Sigmoid colon (tissue), 7 donors: ENCODE data around the gene GPD2. TPM values are rescaled to one million over a fixed set of nuclear protein-coding genes. Genes with fewer than 3 reads are reported as not detected.

ENCODE experiments used
- DNase-seq: peaks from one replicate; pipeline ENCODE4 v3.0.0-alpha.2; 2019
- H3K27ac ChIP-seq, 4 donors: fragments of 200-600 bp; sonication (generic); one replicate each; pipeline ENCODE4 v1.5.1; 2016 to 2019; ENCODE audit warnings: mild to moderate bottlenecking in 1 of 4
- H3K27me3 ChIP-seq, 3 donors: fragments of 200-600 bp; sonication (generic); one replicate each; pipeline ENCODE4 v1.5.1; 2019; ENCODE audit warnings: mild to moderate bottlenecking in 1 of 3
- H3K36me3 ChIP-seq, 4 donors: fragments of 200-600 bp; sonication (generic); one replicate each; pipeline ENCODE4 v1.5.1; 2016 to 2019
- H3K4me1 ChIP-seq, 4 donors: fragments of 200-600 bp; sonication (generic); one replicate each; pipeline ENCODE4 v1.5.1; 2017 to 2019
- H3K4me3 ChIP-seq, 4 donors: fragments of 200-600 bp; sonication (generic); one replicate each; pipeline ENCODE4 v1.5.1; 2017 to 2019; ENCODE audit warnings: mild to moderate bottlenecking in 2 of 4, moderate library complexity in 1 of 4
- H3K9me3 ChIP-seq, 4 donors: fragments of 200-600 bp in 3 of 4; sonication (generic) in 3 of 4; one replicate each; pipeline versions ENCODE4 v1.5.1 to v1.6.1; 2013 to 2019
- EP300 ChIP-seq, 4 donors: sonication (generic); formaldehyde crosslinking; IDR thresholded peaks; one replicate each; pipeline ENCODE4 v1.6.1; 2017; ENCODE audit warnings: antibody characterized with exemption in 4 of 4
- POLR2A ChIP-seq, 2 donors: fragments of 450-650 bp; IDR thresholded peaks; one replicate each; pipeline ENCODE4 v1.6.1; 2016; ENCODE audit warnings: antibody characterized with exemption in 2 of 2, mild to moderate bottlenecking in 2 of 2, moderate library complexity in 2 of 2
- POLR2AphosphoS5 ChIP-seq, 4 donors: sonication (generic); formaldehyde crosslinking; IDR thresholded peaks; one replicate each; pipeline ENCODE4 v1.6.1; 2017; ENCODE audit warnings: antibody characterized with exemption in 4 of 4
- WGBS, 2 donors: extraction: QIAGEN DNeasy Blood & Tissue Kit; methylation state at CpG; one replicate each; pipeline ENCODE4 v1.1.7; 2013; 5-methylcytosine and 5-hydroxymethylcytosine counted together
- intact Hi-C: fragments of 100-400 bp; cut with DNase I; formaldehyde crosslinking; loops from one replicate; pipeline ENCODE4 v1.15.1; 2023
- polyA plus RNA-seq, 3 donors: library from polyadenylated mRNA; stranded (reverse); fragments of 200-250 nt; gene quantifications; one replicate each; pipeline ENCODE4 v1.2.3, GENCODE V29; 2013
- total RNA-seq, 4 donors: library from RNA; depleted of rRNA; stranded (reverse); fragments of >200 nt; gene quantifications; one replicate each; pipeline ENCODE4 v1.1.0, GENCODE V29; 2016
- TF ChIP-seq, protein P1 (sequence below), 4 experiments: fragments of 450-650 bp in 3 of 4; fragments of 200-600 bp in 1 of 4; IDR thresholded peaks; one replicate each; pipeline ENCODE4 v1.5.1; 2016 to 2019; ENCODE audit warnings: antibody characterized with exemption in 4 of 4, mild to moderate bottlenecking in 3 of 4, moderate library complexity in 2 of 4
- donor health status: healthy with polysubstance abuse.
- donor health status: Bipolar disorder and iron deficiency.
- donor health status: healthy.

Gene GPD2
- total and polyA plus RNA-seq, 7 donors = 13.2 to 44.6 (median 16.3) TPM

DNA sequence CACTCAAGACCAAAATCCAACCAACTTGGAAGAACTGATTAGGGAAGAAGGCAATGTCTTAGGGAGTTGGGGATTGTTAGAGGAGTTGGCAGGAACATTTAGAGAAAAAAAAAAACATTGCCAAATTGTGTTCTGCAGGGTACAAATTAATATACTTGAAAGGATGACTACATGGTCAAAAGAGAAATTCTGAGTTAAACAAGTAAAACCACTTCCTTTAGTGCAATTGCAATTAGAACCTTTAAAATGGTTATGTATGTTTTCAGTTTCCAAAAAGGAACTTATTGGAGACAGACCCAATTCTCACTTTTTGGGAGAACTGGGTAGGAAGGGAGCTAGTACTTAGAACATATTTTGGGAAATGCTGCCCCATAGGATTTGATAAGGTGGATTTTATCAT is 137.9 kb downstream of the GPD2 start:
- no peak for DNase-seq
- Histone ChIP-seq H3K4me3 (no peak overlapping the region), H3K9me3 (no peaks in the 10 kb centered on the region), H3K36me3 (peaks cover 0 to 23% (median 3%) of the 10 kb centered on the region in 4 donors), H3K27ac (no peak overlapping the region), H3K27me3 (no peaks in the 10 kb centered on the region), H3K4me1 (no peaks in the 10 kb centered on the region)
- intact Hi-C loops = no loop called here
- TF ChIP-seq POLR2AphosphoS5 (IDR thresholded peaks at IDR 0.05) (no peak), EP300 (IDR thresholded peaks at IDR 0.05) (no peak), POLR2A (IDR thresholded peaks at IDR 0.05) (no peak)
- TF ChIP-seq, protein P1, sequence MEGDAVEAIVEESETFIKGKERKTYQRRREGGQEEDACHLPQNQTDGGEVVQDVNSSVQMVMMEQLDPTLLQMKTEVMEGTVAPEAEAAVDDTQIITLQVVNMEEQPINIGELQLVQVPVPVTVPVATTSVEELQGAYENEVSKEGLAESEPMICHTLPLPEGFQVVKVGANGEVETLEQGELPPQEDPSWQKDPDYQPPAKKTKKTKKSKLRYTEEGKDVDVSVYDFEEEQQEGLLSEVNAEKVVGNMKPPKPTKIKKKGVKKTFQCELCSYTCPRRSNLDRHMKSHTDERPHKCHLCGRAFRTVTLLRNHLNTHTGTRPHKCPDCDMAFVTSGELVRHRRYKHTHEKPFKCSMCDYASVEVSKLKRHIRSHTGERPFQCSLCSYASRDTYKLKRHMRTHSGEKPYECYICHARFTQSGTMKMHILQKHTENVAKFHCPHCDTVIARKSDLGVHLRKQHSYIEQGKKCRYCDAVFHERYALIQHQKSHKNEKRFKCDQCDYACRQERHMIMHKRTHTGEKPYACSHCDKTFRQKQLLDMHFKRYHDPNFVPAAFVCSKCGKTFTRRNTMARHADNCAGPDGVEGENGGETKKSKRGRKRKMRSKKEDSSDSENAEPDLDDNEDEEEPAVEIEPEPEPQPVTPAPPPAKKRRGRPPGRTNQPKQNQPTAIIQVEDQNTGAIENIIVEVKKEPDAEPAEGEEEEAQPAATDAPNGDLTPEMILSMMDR (IDR thresholded peaks at IDR 0.05) = no peak

DNA sequence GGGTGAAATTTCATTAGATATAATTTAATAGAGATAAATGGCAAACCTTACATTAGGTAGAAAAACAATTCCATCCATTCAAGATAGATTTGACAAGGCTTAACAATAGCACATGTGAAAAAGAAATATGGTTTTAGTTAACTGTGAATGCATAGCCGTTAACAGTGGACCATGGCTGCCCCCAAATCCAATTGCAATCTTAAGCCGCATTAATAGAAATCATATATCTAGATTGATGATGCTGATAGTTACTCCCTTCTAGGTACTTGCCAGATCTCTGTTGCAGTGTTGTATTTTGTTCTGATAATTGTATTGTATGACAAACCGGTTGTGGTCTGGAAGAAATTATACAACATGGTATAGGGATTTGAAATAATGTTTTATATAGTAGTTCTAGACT is 139.8 kb downstream of the GPD2 start:
- 65 to 79% methylated on average over 3 of the region's 3 CpGs for WGBS, 2 donors
- Histone ChIP-seq H3K9me3 (no peaks in the 10 kb centered on the region), H3K27ac (no peak overlapping the region), H3K27me3 (no peaks in the 10 kb centered on the region), H3K36me3 (peaks cover 0 to 12% (median 0%) of the 10 kb centered on the region in 4 donors), H3K4me3 (no peak overlapping the region), H3K4me1 (no peaks in the 10 kb centered on the region)
- no peak for TF ChIP-seq EP300 (IDR thresholded peaks at IDR 0.05)
- no peak for TF ChIP-seq POLR2AphosphoS5 (IDR thresholded peaks at IDR 0.05)
- TF ChIP-seq, protein P1 (IDR thresholded peaks at IDR 0.05) = no peak
- TF ChIP-seq POLR2A (IDR thresholded peaks at IDR 0.05) = no peak
- intact Hi-C loops = no loop called here
- DNase-seq = no peak

DNA sequence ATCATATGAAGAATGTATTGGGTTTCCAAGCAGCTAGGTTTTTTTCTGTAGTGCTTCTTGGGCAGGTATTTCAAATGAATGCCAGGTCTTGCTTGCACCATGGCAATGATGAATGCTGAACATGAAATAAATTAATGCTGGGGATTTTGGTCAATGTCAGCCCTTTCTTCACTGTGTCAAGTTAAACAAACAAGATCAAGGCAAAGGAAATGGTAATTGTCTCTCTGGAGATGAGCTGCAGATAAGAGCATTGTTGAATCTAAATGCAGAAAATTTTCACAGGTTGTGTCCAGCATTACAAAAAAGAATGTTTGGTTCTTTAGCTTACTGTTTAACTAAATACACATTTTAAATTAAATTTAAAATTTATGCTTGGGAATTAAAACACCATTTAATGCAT is 144.3 kb downstream of the GPD2 start:
- H3K4me1 ChIP-seq = no peaks in the 10 kb centered on the region
- intact Hi-C loops = loop anchor here (10.0 kb wide), 1 partner anchor 176 kb away; no protein-coding TSS in a partner anchor
- no peak for DNase-seq
- no peak for TF ChIP-seq POLR2A (IDR thresholded peaks at IDR 0.05)
- no peak for TF ChIP-seq POLR2AphosphoS5 (IDR thresholded peaks at IDR 0.05)
- TF ChIP-seq, protein P1 (IDR thresholded peaks at IDR 0.05) = no peak
- no peaks in the 10 kb centered on the region for H3K27me3 ChIP-seq
- no peak overlapping the region for H3K27ac ChIP-seq
- no peaks in the 10 kb centered on the region for H3K9me3 ChIP-seq
- peaks cover 0 to 20% (median 0%) of the 10 kb centered on the region in 4 donors for H3K36me3 ChIP-seq
- H3K4me3 ChIP-seq = no peak overlapping the region

DNA sequence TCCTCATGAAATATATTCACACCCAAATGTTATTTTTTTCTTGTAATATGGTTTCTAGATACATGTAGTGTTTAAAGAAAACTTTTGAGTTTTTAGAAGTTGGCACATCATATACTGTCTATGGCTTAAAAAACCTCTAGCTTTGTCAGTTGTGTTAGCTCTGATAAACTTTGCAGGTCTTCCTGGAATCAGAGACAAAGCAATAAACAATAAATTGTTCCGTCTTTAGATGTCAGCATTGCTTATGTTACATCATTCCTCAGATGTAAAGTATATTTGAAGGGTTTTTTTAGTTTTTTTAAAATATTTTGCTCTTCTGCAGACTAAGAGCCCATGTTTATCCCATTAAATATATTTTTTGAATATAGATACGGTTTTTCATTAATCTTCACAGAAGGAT is 145.1 kb downstream of the GPD2 start:
- no peak for DNase-seq
- TF ChIP-seq, protein P1 (IDR thresholded peaks at IDR 0.05) = no peak
- TF ChIP-seq POLR2A (IDR thresholded peaks at IDR 0.05) = no peak
- no peak for TF ChIP-seq EP300 (IDR thresholded peaks at IDR 0.05)
- TF ChIP-seq POLR2AphosphoS5 (IDR thresholded peaks at IDR 0.05) = no peak
- Histone ChIP-seq H3K27ac (no peak overlapping the region), H3K4me3 (no peak overlapping the region), H3K9me3 (no peaks in the 10 kb centered on the region), H3K27me3 (no peaks in the 10 kb centered on the region), H3K4me1 (no peaks in the 10 kb centered on the region), H3K36me3 (peaks cover 0 to 20% (median 0%) of the 10 kb centered on the region in 4 donors)
- 87 to 89% methylated on average over 2 of the region's 2 CpGs for WGBS, 2 donors
- intact Hi-C loops = loop anchor here (10.0 kb wide), 1 partner anchor 176 kb away; no protein-coding TSS in a partner anchor

DNA sequence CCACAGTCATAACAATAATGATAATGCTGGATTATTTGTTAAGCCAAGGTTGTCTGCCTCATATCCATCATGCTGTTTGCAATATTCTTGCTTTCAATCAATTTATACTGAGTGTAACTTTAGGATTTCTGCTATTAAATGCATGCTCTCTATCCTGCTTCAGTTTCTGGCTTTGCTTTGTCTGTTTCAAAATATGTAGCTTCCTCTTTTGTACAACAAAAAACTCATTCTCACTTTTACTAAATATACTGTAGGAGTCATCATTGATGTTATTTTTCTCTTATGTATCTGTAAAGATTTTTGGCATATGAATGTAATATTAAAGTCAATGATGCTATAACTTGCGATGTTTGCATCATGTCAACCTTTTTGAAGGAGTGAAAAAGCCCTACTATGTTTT is 149.3 kb downstream of the GPD2 start:
- Histone ChIP-seq H3K9me3 (no peaks in the 10 kb centered on the region), H3K27me3 (no peaks in the 10 kb centered on the region), H3K4me1 (peaks cover 0 to 5% (median 2%) of the 10 kb centered on the region in 4 donors), H3K4me3 (no peak overlapping the region), H3K36me3 (peaks cover 0 to 17% (median 0%) of the 10 kb centered on the region in 4 donors), H3K27ac (no peak overlapping the region)
- no peak for DNase-seq
- 96 to 97% methylated on average over 1 of the region's 1 CpG for WGBS, 2 donors
- TF ChIP-seq EP300 (IDR thresholded peaks at IDR 0.05) = no peak
- TF ChIP-seq POLR2A (IDR thresholded peaks at IDR 0.05) = no peak
- TF ChIP-seq, protein P1 (IDR thresholded peaks at IDR 0.05) = no peak
- no peak for TF ChIP-seq POLR2AphosphoS5 (IDR thresholded peaks at IDR 0.05)
- intact Hi-C loops = loop anchor here (5.0 to 10.0 kb wide), 3 partner anchors 181 to 393 kb away; no protein-coding TSS in a partner anchor
